ENCODE data around the gene THBS3. TPM values are rescaled to one million over a fixed set of nuclear protein-coding genes. Genes with fewer than 3 reads are reported as not detected.

THBS3 gene
- total and polyA plus RNA-seq, 9 of the 15 experiments (the other 6 are each of a cell fraction or from before 2014, with no cell fraction given) = 0.59 to 8.3 (median 3.2) TPM

DNA sequence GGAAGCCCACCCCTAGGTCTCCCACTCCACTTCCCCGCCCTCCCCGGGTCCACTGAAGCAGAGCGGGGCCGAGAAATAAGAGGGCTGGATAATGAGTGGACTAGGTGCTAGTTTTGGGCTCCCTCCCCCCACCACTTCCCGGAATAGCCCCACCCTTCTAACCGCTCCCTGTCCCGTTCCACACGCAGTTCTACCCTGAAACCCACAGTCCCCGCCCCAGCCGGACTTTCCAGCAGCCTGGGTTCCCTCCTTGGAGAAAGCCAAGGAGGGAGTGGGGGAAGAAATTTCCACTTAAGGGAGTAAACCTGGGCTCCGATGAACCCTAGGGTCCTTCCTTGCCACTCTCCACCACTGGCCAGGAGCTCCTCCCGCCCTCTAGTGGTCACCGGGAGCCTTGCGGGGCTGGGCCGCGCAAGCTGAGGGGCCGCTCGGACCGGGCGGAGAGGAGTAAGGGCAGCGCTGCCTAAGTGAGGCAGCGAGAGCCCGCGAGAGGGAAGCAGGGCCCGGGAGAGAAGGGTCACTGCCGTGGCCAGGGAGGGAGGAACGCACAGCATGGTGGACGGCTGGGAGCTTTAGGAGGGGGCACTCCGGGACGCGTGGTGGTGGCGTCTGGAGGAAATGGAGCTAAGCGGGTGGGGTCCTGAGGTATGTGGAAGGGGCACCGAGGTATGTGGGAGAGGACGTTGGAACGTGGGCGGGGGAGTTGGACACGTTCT, 14.3 kb downstream of the THBS3 start (continued):
- TF ChIP-seq ZNF318 (IDR thresholded peaks at IDR 0.05; ENCODE audit: borderline replicate concordance in 1 of 2, low read depth in 1 of 2) (no peak), RB1 (IDR thresholded peaks at IDR 0.05; ENCODE audit: low read depth) (peak; percentile 73), HNRNPUL1 (IDR thresholded peaks at IDR 0.05; ENCODE audit: low read length) (no peak), CHD1 (IDR thresholded peaks at IDR 0.05; ENCODE audit: low read length) (peak; percentile 87), CTCFL (IDR thresholded peaks at IDR 0.05; ENCODE audit: borderline replicate concordance, insufficient read depth, low read depth, low read length, poor library complexity, severe bottlenecking) (peak; percentile 61), JUND (IDR thresholded peaks at IDR 0.05; ENCODE audit: borderline replicate concordance, low read depth, low read length) (0 out of 2 replicates have a peak, but pooled peaks have one; percentile 16), JUND (tag; IDR thresholded peaks at IDR 0.05; ENCODE audit: borderline replicate concordance, low read depth, low read length) (peak; percentile 30; the same call in 1 of the 3 replicates), ZBTB7A (IDR thresholded peaks at IDR 0.05; ENCODE audit: borderline replicate concordance, control insufficient read depth, low read depth, low read length) (peak; percentile 89), HNRNPLL (IDR thresholded peaks at IDR 0.05; ENCODE audit: low read depth, low read length, poor library complexity, severe bottlenecking) (peak; percentile 71), GTF2E2 (tag; IDR thresholded peaks at IDR 0.05) (peak; percentile 66; the same call in 1 of the 2 replicates), ZNF253 (CRISPR knock-in tag; conservative IDR thresholded peaks at IDR 0.05) (no peak), ZBTB5 (IDR thresholded peaks at IDR 0.05) (0 out of 2 replicates have a peak, but pooled peaks have one; percentile 11)
